NCI-H1694 treated with DMSO at 0.1 percent for 48 hours (cell line): ENCODE measurements around the gene B3GALT6.
A peak's percentile ranks its signal among the peaks of the same experiment; 100 is the strongest.

Source experiments
- DNase-seq: peaks from one replicate; lab custom pipeline; 2025; lab: John Stamatoyannopoulos, UW

B3GALT6 gene

DNA sequence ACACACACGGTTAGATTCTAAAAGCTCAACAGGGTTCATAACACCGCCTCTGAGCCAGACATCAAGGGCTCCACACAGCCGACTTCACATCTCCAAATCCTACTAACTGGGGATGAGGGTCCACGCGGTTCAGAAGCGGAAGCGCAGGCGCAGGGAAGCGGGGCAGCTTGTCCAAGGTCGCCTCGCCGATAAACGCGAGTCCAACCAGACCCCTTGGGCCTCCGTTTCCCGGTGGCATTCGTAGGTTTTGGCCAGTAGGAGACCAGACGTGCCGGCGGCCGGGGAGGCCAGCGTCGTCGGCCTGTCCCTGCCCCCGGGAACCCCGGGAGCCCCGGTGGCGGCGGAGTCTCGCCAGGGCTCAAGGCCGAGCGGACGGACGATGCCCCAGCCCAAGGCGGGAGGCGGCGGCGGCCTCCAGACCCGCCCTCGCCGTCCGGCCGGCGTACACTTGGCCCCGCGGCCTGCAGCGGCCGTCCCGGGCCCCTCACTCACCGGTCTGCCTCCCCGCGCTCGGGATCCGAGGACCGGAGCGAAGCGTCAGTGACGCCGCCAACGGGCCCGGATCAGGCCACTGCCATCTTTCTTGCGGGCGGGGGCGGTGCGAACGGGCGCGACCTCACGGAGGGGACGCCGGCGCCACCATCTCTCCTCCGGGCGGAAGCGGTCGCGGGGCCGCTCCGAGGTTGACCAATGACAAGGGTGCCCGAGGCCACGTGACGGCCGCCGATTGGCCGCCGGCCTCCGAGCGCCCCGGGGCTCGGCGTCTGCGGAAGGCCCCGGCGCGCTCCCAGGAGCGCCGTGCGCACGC lies 433 bp upstream of the B3GALT6 start, which contains the start of gene SDF4:
TSS of gene SDF4 (minus strand) at position 602 of the 808 bp plus-strand sequence. CDS start 3,229 bp downstream, outside the sequence.
- peak; percentile 76 for DNase-seq

- no peak for DNase-seq
Observed at GRCh38 chr1:1232796-1233566, 944 bp downstream of the B3GALT6 start.

- DNase-seq = no peak
Observed at GRCh38 chr1:1233567-1233892, 1.5 kb downstream of the B3GALT6 start.

DNA sequence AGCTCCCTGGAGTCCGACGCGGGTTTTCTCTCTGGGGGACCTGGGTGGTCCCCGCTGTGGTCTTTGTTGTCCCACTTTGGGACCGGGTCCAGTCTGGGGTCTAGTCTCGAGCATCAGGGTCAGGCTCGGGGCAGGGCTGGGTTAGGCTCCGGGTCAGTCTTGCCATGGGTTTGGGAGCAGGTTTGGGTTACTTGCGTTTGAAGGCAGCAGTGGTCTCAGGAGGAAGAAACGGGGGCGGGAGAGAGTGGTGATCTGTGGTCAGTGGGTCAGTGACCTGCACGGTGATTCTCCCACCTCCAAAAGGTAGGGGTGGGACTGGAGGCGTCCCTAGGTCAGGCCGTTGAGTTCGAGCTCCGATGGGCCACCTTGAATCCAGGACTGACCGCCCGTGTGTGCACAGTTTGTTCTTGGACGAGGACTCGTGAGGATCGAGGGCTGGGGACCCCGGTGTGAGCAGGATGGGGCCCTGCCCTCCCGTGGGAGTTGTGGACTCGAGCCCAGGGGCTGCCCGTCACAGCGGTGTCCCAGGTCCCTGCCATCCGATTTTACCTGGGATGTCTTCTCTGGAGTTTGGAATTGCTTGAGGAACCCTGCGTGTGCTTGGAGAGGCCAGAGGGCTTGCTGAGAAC lies 2.3 kb downstream of the B3GALT6 start:
- DNase-seq = no peak

- DNase-seq = no peak
Observed at GRCh38 chr1:1235016-1235744, 3.1 kb downstream of the B3GALT6 start.

DNA sequence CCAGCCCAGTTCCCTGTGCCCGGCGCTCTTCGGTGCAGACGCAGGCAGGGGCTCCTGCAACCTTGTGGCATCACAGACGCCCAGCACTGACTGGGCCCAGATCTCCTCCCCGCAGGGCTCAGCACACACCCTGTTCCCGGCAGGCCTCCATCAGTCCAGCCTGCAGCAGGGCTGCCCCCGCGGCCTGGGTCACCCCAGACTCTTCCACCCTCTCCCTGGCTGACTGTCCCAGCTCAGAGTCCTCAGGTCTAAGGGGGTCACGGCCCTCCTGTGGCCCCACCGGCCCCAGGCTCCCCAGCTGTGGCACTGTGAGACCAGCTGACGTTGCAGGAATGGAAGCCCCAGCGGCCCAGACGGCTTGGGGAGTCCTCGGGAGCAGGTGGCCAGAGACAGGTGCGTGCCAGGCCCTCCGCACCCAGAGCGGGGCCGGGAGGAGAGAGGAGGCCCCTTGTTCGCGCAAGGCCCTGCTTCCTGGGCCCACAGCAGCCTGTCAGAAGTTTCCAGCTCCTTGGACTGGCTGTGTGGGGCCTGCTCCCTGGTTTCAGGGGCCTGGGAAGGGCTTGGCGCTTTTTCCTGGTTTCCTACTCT lies 4.2 kb downstream of the B3GALT6 start:
- no peak for DNase-seq

- no peak for DNase-seq
Observed at GRCh38 chr1:1236945-1237873, 5.2 kb downstream of the B3GALT6 start.

DNA sequence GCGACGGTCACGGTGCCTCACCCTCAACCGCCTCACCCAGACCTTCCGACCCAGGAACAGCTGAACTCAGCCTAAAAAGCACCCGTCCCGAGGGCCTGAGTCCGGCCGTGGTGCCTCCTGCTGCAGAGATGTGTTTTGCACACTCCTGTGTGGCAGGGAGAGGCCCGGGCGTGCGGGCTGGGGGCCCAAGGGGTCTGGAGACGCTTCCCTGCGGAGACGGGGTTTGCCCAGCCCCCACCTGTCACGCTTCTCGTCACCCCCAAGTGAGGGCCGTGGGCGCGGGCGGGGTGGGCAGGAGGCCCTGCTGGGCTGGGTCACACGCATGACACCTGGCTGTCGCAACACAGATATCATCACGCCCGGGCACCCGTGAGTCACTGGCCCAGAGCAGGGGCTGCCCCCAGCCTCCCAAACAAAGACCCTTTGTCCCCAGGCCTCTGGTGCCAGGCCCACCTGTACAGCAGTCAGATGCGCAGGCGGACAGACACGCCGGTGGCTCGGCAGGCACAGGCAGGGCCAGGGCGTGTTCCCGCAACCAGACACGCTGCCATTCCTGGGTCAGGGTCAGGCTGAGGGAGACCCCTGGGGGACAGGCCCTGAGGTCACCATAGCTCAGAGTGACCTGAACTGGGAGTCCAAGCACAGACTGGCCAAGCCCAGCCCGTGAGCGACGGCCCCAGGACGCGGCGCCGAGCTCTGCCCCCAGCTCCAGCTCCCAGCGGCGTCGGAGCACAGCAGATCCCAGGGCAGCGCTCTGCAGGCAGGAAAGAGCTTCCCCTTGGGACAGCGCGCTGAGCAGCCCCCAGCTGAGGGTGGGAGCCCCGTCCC lies 6.1 kb downstream of the B3GALT6 start:
- no peak for DNase-seq

DNA sequence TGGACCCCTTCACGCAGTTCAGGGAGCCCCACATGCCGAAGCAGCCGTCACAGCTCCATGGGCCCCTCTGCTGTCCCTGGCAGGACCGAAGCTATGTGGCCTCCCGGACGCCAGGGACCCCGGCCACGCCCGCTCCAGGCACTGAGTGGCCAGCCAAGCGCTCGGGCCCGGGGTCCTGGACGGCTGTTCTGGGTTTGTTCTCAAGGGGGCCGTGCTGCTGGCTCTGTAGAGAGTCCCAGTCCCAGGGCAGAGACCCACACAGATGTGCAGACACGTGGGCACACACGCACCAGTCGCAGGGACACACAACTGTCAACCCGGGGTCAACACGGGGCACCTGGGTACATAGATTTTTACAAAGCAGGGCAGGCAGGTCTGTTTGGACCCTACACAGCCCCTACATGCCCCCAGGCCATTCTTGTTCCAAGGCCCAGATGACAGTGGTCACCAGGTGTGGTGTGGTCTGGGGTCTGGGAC lies 6.7 kb downstream of the B3GALT6 start:
- no peak for DNase-seq

- no peak for DNase-seq
Observed at GRCh38 chr1:1239227-1239613, 7.2 kb downstream of the B3GALT6 start.

- DNase-seq = no peak
Observed at GRCh38 chr1:1239614-1240347, 7.7 kb downstream of the B3GALT6 start.

DNA sequence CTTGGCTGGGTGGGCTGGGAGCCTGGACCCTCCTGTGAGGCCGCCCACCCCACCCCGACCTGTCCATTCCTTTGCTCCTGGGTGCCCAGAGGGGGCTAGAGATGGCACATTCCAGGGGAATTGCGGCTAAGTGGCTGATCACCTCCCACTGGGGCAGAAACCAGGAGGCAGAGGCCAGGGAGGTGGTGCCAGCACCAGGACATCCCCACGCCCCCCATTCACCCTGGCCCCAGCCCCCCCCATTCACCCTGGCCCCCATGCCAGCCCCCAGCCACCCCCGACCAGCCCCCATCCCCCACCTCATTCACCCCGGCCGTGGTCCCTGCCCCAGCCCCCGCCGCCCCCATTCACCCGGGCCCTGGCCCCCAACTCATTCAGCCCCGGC lies 8.3 kb downstream of the B3GALT6 start:
- DNase-seq = no peak

DNA sequence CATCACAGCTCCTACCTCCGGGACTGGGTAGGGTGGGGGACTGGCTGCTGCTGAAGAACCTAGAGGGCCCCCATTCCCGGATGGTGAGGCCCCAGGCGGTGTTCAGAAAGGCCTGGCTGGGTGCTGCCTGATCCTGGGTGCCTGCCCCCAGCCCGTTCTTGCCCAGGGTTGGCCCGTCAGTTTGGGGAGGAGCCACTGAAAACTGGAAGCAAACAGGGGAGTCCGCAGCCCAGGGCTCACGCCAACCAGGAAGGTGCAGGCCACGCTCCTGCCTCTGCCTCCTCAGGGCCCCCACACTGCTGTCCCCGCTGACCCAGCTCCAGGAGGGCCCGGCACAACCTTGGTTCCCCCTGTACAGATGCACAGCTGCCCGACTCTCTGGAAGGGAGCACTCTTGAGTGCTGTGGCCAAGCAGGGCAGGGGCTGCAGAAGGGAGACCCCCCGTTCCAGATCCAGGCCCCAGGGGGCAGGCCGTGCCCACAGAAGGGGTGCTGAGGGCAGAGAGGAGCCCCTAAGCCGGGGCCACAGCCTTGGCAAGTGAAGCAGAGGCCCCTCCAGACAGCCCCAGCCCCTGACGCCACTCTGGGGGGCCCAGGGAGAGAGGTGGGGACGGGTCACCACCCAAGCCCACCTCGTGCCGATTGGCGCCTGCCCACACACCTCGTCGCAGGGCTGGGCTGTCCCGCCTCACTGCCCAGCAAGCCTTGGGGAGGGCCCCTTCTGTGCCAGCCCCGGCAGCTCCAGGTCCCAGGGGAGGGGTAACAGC lies 9.0 kb downstream of the B3GALT6 start:
- peak; percentile 16 for DNase-seq

DNA sequence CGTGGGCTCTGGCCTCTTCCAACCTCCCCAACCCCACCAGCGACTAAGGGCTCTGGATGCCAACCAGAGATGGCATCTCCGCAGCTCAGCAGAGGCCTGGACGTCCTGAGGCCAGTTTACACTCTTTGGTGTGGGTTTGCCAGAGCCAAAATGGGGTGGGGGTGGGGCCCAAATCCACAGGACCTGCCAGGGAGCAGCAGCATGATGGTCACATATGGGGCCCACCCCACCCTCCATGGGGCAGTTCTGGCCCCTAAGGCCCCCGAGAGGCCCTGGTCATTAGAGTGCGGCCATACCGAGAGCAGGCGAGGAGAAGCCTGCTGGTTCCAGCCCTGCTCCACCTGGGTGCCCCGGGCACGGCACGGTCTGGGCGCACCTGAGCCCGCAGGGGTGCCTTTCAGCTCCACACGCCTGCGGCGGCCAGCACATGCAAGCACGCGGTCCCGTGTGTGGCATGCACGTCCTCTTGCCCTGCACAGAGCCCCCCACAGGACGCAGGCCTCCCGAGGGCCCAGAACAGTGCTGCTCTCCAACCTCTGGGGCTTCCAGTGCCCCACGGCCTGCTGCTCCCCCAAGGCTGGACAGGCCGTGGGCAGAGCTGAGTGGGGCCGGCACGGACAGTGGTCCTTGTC lies 9.7 kb downstream of the B3GALT6 start:
- no peak for DNase-seq

DNA sequence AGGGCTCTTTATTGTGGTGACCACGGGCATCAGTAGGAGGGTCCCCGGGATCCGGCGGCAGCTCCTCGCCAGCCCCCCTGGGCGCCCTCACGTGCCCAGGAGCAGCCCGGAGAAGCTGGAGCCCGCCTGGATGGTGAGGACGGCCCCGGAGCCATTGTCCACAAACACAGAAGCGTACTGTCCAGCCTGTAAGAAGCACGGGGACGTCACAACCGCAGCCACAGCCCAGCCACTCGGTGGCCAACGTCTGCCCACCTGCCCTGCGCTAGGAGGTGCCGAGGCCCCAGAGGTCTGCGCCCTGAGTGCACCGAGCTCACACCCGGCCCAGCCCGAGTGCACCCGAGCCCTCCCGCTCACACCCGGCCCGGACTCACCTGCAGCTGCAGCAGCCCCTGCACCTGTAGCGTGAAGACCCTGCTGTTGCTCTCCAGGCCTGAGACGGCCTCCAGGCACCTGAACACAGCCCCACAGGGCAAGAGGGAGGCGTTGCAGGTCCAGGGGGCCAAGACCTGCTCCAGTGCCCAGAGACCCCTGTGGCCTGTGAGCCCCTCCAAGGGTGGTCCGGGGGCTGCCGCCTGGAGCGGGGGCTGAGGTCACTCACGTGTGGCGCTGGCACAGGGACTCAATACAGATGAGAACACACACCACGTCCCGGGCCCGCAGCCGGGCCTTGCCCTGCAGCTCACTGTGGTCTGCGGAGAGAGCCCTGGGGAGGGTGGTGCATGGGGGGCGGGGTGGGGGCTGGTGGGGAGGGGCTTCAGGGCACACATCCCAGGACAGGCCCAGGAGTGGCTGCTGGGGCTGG lies 10.6 kb downstream of the B3GALT6 start:
- no peak for DNase-seq

GRCh38 chr1:1243266-1243660 lies 11.2 kb downstream of the B3GALT6 start:
- no peak for DNase-seq

DNA sequence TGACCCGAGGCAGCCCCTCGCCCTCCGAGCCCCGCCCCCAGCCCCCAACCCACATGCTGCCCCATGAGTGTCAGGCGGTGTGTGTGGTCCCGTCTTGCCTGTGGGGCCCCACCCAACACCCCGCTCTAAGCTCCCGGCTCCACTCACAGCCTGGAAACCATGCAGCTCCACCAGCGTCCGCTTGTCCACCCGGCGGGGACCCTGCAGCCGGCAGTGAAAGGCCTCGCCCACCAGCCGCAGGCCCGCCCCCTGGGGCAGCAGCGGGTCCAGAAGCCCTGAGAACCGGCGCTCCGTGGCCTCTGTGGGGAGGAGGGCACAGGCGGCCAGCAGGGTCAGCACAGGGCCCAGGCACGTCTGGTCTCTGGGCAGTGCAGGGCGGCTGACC lies 11.8 kb downstream of the B3GALT6 start:
- no peak for DNase-seq
